Esophagus (tissue), 2 donors: Measurements from ENCODE around the gene TAF4. TPM values are rescaled to one million over a fixed set of nuclear protein-coding genes. Genes with fewer than 3 reads are reported as not detected.

Experiments
- H3K27ac ChIP-seq, 2 donors: one replicate each; pipeline ENCODE4 v1.5.1; 2013; ENCODE audit warnings: low read depth in 2 of 2, mild to moderate bottlenecking in 2 of 2, inconsistent platforms in 1 of 2, low read length in 1 of 2, moderate library complexity in 1 of 2
- H3K27me3 ChIP-seq, 2 donors: one replicate each; pipeline ENCODE4 v1.6.1; 2013; ENCODE audit warnings: low read length in 2 of 2, control low read depth in 1 of 2, mild to moderate bottlenecking in 1 of 2; ENCODE audit not compliant: insufficient read depth in 2 of 2, control insufficient read depth in 1 of 2
- H3K36me3 ChIP-seq, 2 donors: one replicate each; pipeline ENCODE4 v1.6.1; 2013; ENCODE audit warnings: low read length in 1 of 2; ENCODE audit not compliant: control insufficient read depth in 2 of 2, insufficient read depth in 2 of 2
- H3K4me1 ChIP-seq, 2 donors: one replicate each; pipeline ENCODE4 v1.6.1; 2013; ENCODE audit warnings: low read length in 1 of 2; ENCODE audit not compliant: control insufficient read depth in 2 of 2, insufficient read depth in 2 of 2
- H3K4me3 ChIP-seq, 2 donors: one replicate each; pipeline ENCODE4 v1.5.1; 2013; ENCODE audit warnings: low read length in 2 of 2, mild to moderate bottlenecking in 2 of 2, low read depth in 1 of 2, moderate library complexity in 1 of 2
- H3K9me3 ChIP-seq, 2 donors: one replicate each; pipeline ENCODE4 v1.6.1; 2013; ENCODE audit warnings: mild to moderate bottlenecking in 2 of 2, low read depth in 1 of 2, low read length in 1 of 2, moderate library complexity in 1 of 2; ENCODE audit not compliant: control insufficient read depth in 2 of 2, insufficient read depth in 1 of 2
- WGBS, 2 donors: extraction: QIAGEN DNeasy Blood & Tissue Kit; methylation state at CpG; one replicate each; pipeline ENCODE4 v1.1.7; 2013; 5-methylcytosine and 5-hydroxymethylcytosine counted together
- polyA plus RNA-seq, 2 donors: library from polyadenylated mRNA; stranded (reverse); fragments of 200-250 nt; gene quantifications; one replicate each; pipeline ENCODE4 v1.2.3, GENCODE V29; 2013
- donor health status: healthy with polysubstance abuse.
- donor health status: Bipolar disorder and iron deficiency.

TAF4 gene
- polyA plus RNA-seq, 2 donors: 4.2 to 5.8 TPM

DNA sequence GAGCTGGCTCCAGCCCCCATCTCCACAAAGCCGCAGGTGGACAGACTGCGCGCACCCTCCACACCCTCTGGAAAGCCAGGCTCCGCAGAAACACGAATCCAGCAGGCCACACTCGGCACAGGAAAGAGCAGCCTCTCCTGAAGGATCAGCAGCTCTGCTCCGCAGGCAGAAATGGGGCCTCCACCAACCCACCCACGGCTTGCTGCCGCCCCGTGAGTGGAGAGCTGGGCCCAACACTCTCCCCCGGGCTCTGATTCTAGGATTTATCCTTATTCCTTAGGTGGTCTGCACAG, 39.2 kb downstream of the TAF4 start:
- no peak overlapping the region for H3K4me3 ChIP-seq
- H3K27ac ChIP-seq: no peak overlapping the region
- H3K4me1 ChIP-seq: peaks cover 2 to 5% of the 10 kb centered on the region in 2 donors
- H3K27me3 ChIP-seq: no peaks in the 10 kb centered on the region
- no peaks in the 10 kb centered on the region for H3K9me3 ChIP-seq
- no peaks in the 10 kb centered on the region for H3K36me3 ChIP-seq
- 91 to 92% methylated on average over 11 of the region's 11 CpGs for WGBS, 2 donors

DNA sequence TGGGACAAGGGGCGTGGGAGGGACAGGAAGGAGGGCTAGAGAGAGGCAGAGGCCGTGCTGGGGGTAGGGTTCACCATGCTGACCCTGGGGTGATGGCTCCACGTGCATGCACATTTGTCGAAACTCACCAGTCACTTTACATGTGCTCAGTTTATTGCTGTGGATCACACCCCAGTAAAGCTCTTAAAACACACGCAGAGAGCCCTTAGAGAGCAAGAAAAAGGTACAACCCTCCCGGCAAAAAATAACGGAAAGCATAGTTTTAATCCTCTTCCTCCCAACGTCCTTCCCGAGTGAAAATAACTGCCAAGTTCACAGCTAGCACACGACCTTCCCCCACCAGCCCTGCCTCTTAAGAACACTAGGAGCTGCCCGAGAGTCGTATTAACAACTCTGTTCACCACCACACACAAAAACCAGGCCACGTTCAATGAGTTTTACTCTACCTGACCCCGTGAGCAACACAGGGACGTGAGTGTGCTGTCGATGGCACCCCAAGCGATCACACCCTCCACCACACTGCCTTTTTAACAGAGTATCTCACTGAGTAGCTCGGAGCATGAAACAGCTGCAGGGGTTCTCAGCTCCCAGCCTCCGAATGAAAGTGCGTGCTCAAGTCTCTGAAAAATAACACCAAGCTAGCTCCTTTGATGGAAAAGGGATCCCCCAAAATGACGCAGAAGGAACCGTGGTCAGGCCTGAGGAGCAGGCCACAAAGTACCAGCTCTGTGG, 39.7 kb downstream of the TAF4 start:
- H3K4me3 ChIP-seq: no peak overlapping the region
- H3K9me3 ChIP-seq: no peaks in the 10 kb centered on the region
- H3K27ac ChIP-seq: no peak overlapping the region
- 44 to 59% methylated on average over 22 of the region's 22 CpGs for whole genome bisulfite sequencing, 2 donors
- H3K27me3 ChIP-seq: no peaks in the 10 kb centered on the region
- H3K36me3 ChIP-seq: no peaks in the 10 kb centered on the region
- H3K4me1 ChIP-seq: peaks cover 2 to 3% of the 10 kb centered on the region in 2 donors

GRCh38 chr20:62025394-62025793, 40.3 kb downstream of the TAF4 start:
- no peaks in the 10 kb centered on the region for H3K36me3 ChIP-seq
- no peaks in the 10 kb centered on the region for H3K9me3 ChIP-seq
- H3K27me3 ChIP-seq: no peaks in the 10 kb centered on the region
- peaks cover 2 to 3% of the 10 kb centered on the region in 2 donors for H3K4me1 ChIP-seq
- H3K27ac ChIP-seq: no peak overlapping the region
- H3K4me3 ChIP-seq: no peak overlapping the region
- WGBS, 2 donors: 66 to 73% methylated on average over 8 of the region's 8 CpGs

DNA sequence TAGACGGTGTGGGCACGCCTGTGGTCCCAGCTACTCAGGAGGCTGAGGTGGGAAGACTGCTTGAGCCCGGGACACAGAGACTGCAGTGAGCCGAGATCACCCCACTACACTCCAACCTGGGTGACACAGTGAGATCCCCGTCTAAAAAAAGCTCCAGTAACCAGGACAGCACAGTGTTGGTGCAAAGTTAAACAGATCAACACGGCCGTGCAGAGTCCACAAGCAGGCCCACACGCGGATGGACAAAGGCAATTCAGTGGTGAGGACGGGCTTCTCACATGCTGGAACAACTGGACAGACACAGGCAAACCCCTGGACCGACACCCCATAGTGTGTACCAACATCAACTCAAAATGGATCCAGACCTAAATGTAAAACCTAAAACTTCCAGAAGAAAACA, 41.7 kb downstream of the TAF4 start:
- Histone ChIP-seq H3K9me3 (no peaks in the 10 kb centered on the region), H3K36me3 (no peaks in the 10 kb centered on the region), H3K27ac (no peak overlapping the region), H3K4me3 (no peak overlapping the region), H3K27me3 (no peaks in the 10 kb centered on the region), H3K4me1 (peaks cover 2 to 7% of the 10 kb centered on the region in 2 donors)
- 92% methylated on average over 11 of the region's 11 CpGs for WGBS, 2 donors

DNA sequence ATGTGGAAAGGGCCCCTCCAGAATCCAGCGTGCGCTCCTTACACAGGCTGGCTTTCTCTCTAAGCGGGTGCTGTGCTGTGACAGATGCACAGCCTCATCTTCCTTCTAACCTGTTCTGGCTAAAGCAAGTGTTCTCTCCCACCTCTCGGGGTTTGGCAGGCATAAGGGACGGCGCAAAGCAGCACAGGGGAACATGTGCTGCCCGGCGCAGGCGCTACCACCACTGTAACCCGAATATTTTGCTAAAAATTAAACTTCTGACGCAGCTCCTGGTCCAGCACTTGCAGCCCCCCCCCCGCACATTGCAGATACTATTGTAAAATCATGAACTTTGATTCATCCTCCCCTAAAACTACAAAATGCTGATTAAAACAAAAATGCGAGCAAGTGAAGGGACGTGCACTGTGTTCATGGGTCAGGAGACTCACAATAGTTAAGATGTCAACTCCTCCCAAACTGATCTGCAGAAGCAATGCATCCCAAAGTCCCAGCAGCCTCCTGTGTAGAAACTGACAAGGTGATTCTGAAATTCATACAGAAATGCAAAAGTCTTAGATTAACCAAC, 43.0 kb downstream of the TAF4 start:
- no peaks in the 10 kb centered on the region for H3K9me3 ChIP-seq
- peaks cover 2 to 5% of the 10 kb centered on the region in 2 donors for H3K4me1 ChIP-seq
- H3K36me3 ChIP-seq: no peaks in the 10 kb centered on the region
- no peak overlapping the region for H3K4me3 ChIP-seq
- H3K27me3 ChIP-seq: no peaks in the 10 kb centered on the region
- WGBS, 2 donors: 95 to 96% methylated on average over 14 of the region's 14 CpGs
- no peak overlapping the region for H3K27ac ChIP-seq

GRCh38 chr20:62021793-62022385, 43.8 kb downstream of the TAF4 start:
- 86 to 91% methylated on average over 19 of the region's 19 CpGs for WGBS, 2 donors
- H3K27me3 ChIP-seq: no peaks in the 10 kb centered on the region
- H3K4me1 ChIP-seq: peaks cover 2 to 5% of the 10 kb centered on the region in 2 donors

GRCh38 chr20:62020935-62021701, 44.6 kb downstream of the TAF4 start:
- no peaks in the 10 kb centered on the region for H3K27me3 ChIP-seq
- H3K36me3 ChIP-seq: no peaks in the 10 kb centered on the region
- WGBS, 2 donors: 59 to 69% methylated on average over 25 of the region's 25 CpGs
- no peaks in the 10 kb centered on the region for H3K9me3 ChIP-seq
- H3K27ac ChIP-seq: no peak overlapping the region
- no peak overlapping the region for H3K4me3 ChIP-seq
- H3K4me1 ChIP-seq: peaks cover 2 to 5% of the 10 kb centered on the region in 2 donors

More at GRCh38 chr20:62021793-62022385, 43.8 kb downstream of the TAF4 start:
- H3K36me3 ChIP-seq: no peaks in the 10 kb centered on the region
- H3K9me3 ChIP-seq: no peaks in the 10 kb centered on the region
- no peak overlapping the region for H3K4me3 ChIP-seq
- no peak overlapping the region for H3K27ac ChIP-seq

GRCh38 chr20:62019881-62020492, 45.7 kb downstream of the TAF4 start:
- WGBS, 2 donors: 74 to 76% methylated on average over 19 of the region's 19 CpGs
- no peak overlapping the region for H3K4me3 ChIP-seq
- H3K4me1 ChIP-seq: peaks cover 6 to 8% of the 10 kb centered on the region in 2 donors
- no peaks in the 10 kb centered on the region for H3K27me3 ChIP-seq
- no peak overlapping the region for H3K27ac ChIP-seq
- H3K9me3 ChIP-seq: no peaks in the 10 kb centered on the region
- H3K36me3 ChIP-seq: no peaks in the 10 kb centered on the region

DNA sequence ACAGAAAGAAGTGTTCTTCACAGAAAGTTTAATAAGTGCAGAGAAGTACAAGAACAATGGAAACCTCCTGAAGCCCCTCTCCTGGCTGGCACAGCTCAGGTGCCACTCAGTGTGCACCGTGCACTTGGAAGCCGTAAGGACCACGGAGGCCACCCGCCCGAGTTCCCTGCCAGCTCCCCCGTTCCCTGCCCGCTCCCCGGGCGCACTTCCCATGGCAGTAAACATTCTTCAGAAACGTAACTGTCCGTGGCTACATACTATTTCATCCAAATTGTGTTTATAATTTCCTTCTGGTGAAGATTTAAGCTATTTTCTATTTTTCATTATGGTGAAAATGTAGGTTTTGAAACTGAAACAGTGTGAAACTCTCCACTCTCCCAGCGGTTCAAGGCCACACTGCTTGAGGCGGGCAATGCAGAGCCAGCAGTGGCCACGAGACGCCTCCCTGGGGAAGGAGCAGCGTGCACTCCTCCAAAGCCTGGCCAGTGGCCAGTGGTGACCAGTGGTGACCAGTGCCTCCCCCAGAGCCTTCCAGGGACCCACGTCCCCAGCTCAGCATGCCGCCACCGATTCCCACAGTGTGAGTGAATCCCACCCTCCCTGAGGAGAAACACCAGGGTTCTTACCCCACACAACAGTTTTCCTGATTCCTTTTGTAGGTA, 46.4 kb downstream of the TAF4 start:
- no peaks in the 10 kb centered on the region for H3K36me3 ChIP-seq
- 86 to 89% methylated on average over 19 of the region's 19 CpGs for WGBS, 2 donors
- H3K4me1 ChIP-seq: peaks cover 9 to 10% of the 10 kb centered on the region in 2 donors
- H3K27ac ChIP-seq: no peak overlapping the region
- H3K4me3 ChIP-seq: no peak overlapping the region
- H3K9me3 ChIP-seq: no peaks in the 10 kb centered on the region
- H3K27me3 ChIP-seq: no peaks in the 10 kb centered on the region
